ENCODE results near the gene GIGYF1.
"Not testable (repeated sequence)": the region's sequence is repeated elsewhere in the genome, so short reads cannot be mapped to it uniquely, and the experiment has no call there.

The GIGYF1 gene, protein sequence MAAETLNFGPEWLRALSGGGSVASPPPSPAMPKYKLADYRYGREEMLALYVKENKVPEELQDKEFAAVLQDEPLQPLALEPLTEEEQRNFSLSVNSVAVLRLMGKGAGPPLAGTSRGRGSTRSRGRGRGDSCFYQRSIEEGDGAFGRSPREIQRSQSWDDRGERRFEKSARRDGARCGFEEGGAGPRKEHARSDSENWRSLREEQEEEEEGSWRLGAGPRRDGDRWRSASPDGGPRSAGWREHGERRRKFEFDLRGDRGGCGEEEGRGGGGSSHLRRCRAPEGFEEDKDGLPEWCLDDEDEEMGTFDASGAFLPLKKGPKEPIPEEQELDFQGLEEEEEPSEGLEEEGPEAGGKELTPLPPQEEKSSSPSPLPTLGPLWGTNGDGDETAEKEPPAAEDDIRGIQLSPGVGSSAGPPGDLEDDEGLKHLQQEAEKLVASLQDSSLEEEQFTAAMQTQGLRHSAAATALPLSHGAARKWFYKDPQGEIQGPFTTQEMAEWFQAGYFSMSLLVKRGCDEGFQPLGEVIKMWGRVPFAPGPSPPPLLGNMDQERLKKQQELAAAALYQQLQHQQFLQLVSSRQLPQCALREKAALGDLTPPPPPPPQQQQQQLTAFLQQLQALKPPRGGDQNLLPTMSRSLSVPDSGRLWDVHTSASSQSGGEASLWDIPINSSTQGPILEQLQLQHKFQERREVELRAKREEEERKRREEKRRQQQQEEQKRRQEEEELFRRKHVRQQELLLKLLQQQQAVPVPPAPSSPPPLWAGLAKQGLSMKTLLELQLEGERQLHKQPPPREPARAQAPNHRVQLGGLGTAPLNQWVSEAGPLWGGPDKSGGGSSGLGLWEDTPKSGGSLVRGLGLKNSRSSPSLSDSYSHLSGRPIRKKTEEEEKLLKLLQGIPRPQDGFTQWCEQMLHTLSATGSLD (N-terminal part only)

DNA sequence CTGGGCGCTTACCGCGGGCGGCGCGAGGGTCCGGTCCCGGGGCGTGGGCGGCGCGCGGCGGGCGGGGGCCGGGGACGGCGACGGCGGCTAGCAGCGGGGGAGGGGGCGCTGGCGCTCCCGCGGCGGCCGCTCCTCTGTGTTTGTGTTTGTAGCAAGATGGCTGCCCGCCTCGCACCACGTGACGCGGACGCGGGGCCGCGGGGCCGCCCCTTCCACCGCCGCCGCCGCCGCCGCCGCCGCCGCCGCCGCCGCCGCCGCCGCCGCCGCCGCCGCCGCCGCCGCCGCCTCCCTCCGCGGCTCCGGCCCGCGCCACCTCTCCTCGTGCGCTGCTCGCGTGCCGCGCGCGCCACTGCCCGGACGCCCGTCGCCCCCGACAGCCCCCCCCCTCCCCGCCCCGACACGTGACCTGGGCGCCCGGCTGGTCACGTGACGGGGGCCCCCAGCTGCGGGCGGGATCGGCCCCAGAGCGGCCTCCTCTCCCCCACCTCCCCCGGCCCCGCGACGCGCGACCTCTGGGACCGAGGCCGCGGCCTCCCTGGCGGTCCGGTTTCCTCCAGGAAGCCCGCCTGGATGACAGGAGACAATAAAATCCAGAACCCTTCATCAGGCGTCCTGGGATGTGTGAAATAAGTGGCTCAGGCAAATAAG, at the start of gene GIGYF1:
Gene GIGYF1 (minus strand): TSS at position 153 of the 648 bp plus-strand sequence. CDS start 6,012 bp downstream, outside the sequence.
- FAIRE-seq: no peak

DNA sequence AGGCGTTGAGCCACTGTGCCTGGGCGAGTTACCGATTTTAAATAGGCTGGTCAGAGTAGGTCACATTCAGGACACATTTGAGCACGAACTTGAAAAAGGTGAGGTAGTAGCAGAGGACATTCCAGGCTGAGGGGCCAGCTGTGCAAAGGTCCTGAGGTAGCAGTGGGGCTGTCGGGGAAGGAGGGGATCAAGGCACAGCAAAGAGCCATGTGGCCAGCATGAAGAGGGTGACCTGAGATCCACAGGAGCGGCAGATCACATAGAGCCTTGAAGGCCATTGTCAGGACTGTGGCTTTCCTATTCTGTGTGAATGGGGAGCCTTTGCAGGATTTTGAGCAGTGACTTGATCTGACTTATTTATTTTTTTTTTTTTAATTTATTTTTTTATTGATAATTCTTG, 45.9 kb upstream of the GIGYF1 start:
- FAIRE-seq: no peak

DNA sequence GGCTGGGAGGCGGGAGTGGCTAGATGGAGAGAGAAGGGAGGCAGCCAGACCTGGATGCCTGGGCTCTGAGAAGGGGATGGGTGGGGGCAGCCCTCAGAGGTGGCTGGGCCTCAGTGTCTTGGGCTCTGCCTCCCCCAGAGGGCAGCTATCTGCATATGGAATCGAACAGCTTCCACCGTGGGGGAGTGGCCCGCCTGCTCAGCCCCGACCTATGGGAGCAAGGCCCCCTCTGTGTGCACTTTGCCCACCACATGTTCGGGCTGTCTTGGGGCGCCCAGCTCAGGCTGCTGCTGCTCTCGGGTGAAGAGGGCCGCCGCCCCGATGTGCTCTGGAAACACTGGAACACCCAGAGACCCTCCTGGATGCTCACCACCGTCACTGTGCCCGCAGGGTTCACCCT, 42.6 kb upstream of the GIGYF1 start:
- FAIRE-seq: no peak

DNA sequence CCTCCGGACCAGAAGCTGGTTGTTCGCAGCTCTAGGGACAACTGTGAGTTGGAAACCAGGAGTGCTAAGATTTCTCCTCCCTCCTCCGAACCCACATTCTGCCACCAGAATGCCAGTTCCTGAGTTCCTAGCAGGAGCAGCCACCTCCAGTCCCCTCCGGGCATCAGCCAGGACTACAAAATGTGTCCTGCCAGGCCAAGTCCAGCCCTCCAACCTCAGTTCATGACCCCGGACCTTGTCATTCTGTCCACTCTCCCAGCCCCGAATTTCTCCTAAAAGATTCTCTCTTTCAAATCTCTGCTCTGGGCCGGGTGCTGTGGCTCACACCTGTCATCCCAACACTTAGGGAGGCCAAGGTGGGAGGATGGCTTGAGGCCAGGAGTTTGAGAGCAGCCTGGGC, 41.7 kb upstream of the GIGYF1 start:
- no peak for FAIRE-seq

DNA sequence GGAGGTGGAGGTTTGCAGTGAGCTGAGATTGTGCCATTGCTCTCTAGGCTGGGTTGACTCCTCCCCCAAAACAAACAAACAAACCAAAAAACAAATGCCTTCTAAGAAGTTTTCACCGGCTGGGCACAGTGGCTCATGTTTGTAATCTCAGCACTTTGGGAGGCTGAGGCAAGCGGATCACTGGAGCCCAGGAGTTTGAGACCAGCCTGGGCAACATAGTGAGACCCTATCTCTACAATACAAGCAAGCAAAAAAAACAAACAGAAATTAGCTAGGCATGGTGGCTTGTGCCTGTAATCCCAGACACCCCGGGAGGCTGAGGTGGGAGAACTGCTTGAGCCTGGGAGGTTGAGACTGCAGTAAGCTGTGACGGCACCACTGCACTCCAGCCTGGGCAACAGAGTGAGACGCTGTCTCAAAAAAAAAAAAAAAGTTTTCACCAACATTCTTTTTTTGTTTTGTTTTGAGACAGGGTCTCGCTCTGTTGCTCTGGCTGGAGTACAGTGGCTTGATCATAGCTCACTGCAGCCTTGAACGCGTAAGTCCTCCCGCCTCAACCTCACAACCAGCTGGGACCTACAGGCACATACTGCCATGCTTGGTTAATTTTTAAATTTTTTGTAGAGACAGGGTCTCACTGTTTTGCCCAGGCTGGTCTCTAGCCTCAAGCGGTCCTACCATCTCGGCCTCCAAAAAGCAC, 38.0 kb upstream of the GIGYF1 start:
- FAIRE-seq: no peak

DNA sequence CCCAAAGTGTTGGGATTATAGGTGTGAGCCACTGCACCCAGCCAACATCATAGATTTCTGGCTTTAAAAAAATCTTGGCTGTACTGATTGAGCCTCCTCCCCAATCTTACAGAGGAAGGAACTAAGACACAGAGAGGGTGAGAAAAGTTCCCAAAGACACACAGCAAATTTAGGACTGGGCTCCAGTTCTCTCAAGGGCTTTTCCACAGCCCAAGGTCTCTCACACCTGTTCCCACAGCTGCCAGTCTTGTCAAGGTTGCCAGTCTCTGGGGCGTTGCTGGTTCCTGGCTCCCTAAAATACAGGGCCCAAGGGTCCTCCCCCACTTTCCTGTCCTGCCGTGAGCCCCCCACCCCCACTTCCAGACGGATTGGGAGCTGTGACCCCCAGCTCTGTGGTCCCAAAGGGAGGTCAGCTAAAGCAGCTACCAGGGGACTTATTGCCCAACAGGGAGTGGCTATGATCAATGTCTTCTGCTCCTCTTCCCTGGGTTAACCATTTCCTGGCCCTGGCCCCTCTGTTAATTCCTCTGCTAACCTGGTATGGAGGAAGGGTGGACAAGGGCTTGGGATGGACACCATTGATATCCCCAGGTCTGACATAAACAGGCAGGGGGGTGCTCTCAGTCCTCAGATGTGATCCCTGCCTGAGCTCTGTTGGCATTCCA, 36.2 kb upstream of the GIGYF1 start:
- no peak for FAIRE-seq

DNA sequence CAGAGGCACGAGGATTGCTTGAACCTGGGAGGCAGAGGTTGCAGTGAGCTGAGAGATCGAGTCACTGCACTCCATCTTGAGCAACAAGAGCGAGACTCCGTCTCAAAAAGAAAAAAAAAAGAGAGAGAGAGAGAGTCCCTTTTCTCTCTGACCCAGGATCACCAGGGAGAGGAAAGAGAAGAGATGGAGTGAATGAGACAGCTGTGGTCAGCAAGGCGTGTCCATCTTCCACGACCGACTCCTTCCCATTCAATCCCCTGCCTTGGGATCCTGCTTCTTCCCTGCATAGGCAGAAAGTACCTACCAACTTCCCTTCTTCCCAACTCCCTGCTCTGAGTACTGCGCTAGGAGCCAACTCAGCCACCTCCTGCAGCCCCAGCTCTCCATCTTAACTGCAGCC, 34.1 kb upstream of the GIGYF1 start:
- no peak for FAIRE-seq

DNA sequence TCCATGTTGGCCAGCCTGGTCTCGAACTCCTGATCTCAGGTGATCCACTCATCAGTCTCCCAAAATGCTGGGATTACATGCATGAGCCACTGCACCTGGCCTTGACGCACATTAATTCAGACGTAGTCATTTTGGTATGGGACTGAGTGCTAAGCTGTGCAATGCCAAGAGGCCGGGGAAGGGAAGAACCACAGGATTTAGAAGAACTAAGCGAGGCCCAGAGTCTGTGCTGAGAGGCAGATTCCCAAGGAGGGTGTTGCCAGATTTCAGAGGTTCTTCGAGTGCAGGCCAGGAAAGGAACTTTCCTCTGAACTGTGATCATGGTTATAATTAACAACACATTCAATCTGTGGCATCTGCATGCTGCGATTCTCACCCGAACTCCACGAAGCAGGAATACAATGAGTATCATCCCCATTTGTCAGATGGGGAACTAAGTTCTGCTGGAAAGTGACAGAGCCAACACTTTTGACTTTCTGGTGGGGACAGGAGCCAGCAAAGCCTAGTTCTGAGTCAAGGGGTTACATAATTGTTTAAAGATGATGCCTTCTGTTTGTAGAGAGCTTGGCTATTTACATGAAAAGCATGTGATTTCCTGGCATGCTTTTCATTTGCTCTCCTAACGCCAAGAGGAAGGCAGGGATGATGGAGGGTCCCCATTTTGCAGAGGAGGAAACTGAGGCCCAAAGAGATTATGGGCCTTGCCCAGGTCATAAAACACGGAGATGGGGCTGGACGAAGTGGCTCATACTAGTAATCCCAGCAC, 33.1 kb upstream of the GIGYF1 start:
- no peak for FAIRE-seq

DNA sequence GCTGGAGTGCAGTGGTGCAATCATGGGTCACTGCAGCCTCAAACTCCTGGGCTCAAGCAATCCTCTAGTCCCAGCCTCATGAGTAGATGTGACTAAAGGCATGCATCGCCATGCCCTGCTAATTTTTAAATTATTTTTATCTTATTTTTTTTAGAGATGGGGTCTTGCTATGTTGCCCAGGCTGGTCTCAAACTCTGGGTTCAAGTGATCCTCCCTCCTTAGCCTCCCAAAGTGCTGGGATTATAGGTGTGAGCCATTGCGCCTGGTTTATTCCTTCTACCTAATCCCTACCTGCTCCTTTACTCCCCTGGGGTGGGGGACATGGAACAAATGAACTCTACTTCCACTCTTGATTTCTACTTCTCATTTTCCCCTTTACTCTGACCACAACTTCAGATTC, 30.3 kb upstream of the GIGYF1 start:
- FAIRE-seq: not testable (repeated sequence)

DNA sequence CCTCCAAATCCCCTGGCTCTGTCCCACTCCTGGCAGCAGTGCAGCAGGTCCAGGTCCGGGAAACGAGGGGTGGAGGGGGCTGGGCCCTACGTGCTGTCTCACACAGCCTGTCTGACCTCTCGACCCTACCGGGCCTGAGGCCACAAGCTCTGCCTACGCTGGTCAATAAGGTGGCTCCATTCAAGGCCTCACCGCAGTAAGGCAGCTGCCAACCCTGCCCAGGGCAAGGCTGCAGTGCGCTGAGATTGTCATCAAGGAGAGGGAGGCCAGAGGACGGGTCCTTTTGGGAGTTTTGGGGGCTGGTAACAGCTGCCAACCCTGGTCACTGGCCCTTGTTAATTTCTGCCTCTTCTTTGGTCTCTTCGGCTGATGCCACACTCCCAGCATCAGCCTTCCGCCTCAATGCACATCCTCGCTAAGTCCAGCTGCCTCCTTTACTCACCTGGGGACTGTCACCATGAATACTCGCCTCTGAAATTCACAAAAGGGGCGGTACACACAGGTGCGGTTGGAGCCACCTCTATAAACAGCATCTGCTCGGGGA, 29.8 kb upstream of the GIGYF1 start:
- FAIRE-seq: no peak

DNA sequence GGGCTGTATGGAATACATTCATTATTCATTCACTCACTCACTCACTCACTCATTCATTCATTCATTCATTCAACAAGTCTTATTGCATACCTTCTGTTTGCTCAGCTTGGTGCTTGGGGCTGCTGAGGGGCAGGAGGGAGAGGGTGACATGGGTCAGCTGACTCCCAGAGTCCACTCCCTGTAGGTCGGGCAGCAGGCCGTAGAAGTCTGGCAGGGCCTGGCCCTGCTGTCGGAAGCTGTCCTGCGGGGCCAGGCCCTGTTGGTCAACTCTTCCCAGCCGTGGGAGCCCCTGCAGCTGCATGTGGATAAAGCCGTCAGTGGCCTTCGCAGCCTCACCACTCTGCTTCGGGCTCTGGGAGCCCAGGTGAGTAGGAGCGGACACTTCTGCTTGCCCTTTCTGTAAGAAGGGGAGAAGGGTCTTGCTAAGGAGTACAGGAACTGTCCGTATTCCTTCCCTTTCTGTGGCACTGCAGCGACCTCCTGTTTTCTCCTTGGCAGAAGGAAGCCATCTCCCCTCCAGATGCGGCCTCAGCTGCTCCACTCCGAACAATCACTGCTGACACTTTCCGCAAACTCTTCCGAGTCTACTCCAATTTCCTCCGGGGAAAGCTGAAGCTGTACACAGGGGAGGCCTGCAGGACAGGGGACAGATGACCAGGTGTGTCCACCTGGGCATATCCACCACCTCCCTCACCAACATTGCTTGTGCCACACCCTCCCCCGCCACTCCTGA, 28.6 kb upstream of the GIGYF1 start:
- no peak for FAIRE-seq

DNA sequence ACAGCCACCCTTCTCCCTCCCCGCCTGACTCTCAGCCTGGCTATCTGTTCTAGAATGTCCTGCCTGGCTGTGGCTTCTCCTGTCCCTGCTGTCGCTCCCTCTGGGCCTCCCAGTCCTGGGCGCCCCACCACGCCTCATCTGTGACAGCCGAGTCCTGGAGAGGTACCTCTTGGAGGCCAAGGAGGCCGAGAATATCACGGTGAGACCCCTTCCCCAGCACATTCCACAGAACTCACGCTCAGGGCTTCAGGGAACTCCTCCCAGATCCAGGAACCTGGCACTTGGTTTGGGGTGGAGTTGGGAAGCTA, 27.4 kb upstream of the GIGYF1 start:
- FAIRE-seq: no peak

DNA sequence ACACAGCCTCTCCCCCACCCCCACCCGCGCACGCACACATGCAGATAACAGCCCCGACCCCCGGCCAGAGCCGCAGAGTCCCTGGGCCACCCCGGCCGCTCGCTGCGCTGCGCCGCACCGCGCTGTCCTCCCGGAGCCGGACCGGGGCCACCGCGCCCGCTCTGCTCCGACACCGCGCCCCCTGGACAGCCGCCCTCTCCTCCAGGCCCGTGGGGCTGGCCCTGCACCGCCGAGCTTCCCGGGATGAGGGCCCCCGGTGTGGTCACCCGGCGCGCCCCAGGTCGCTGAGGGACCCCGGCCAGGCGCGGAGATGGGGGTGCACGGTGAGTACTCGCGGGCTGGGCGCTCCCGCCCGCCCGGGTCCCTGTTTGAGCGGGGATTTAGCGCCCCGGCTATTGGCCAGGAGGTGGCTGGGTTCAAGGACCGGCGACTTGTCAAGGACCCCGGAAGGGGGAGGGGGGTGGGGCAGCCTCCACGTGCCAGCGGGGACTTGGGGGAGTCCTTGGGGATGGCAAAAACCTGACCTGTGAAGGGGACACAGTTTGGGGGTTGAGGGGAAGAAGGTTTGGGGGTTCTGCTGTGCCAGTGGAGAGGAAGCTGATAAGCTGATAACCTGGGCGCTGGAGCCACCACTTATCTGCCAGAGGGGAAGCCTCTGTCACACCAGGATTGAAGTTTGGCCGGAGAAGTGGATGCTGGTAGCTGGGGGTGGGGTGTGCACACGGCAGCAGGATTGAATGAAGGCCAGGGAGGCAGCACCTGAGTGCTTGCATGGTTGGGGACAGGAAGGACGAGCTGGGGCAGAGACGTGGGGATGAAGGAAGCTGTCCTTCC, 26.8 kb upstream of the GIGYF1 start:
- FAIRE-seq: no peak

DNA sequence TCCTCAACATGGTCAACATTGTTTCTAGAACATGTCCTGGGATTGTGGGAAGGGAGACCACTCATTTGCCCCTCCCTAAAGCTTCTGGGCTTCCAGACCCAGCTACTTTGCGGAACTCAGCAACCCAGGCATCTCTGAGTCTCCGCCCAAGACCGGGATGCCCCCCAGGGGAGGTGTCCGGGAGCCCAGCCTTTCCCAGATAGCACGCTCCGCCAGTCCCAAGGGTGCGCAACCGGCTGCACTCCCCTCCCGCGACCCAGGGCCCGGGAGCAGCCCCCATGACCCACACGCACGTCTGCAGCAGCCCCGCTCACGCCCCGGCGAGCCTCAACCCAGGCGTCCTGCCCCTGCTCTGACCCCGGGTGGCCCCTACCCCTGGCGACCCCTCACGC, 26.2 kb upstream of the GIGYF1 start, which contains the start of gene EPO:
Gene EPO (plus strand): TSS at position 190 of the 392 bp plus-strand sequence. CDS start 513 bp downstream, outside the sequence.
- no peak for FAIRE-seq

DNA sequence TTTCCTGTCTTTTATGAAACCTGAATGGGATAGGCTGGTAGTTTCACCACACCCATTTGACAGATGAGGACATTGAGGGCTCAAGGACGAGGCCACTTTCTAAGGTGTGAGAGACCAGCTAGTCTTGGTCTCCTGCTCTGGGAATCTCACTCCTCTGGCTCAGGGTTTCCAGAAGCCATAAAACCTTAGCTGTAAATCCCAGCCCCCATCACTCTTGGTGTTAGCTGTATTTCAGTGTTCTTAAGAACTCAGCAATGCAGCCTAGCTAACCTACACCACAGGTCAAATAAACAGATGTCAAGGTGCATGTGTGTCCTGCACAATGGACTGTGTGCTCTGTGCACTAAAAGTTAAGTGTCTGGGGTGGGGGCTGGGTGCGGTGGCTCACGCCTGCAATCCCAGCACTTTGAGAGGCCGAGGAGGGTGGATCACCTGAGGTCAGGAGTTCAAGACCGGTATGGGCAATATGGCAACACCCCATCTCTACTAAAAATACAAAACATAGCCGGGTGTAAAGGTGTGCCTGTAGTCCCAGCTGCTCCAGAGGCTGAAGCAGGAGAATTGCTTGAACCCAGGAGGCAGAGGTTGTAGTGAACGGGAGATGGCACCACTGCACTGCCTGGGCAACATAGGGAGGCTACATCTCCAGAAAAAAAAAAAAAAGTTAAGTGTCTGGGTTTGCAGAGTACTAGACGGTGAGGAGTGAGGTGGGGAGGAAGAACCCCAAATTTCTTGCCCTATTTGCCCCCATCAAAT, 25.7 kb upstream of the GIGYF1 start:
- no peak for FAIRE-seq

DNA sequence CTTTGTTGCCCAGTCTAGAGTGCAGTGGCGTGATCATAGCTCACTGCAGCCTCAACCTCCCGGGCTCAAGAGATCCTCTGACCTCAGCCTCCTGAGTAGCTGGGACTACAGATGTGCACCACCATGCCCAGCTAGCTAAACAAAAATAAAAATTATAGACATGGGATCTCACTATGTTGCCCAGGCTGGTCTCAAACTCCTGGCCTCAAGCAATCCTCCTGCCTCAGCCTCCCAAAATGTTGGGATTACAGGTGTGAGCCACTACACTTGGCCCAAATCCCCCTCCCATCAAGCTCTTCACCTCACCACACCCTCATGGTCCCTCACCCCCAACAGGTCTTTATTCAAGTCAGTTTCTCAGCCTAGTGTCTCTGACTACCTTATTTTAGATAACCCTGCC, 23.0 kb upstream of the GIGYF1 start:
- FAIRE-seq: not testable (repeated sequence)

DNA sequence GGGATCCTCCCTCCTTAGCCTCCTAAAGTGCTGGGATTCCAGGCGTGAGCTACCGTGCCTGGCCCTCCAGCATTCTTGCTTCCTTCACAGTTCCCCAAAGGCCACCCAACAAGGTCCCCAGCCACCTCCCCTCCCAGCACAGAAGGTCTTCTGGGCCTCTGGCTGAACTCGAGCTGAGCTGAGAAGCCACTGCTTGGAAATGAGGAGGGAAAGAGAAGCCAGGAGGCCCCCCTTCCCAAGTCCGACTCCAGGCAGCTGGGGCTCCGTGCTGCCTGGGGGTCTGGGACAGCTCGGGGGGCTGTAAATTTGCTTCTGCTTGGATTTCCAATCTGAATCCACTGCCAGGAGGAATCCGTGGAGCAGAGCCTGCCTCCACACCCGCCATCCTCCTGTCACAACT, 20.7 kb upstream of the GIGYF1 start:
- FAIRE-seq: no peak

DNA sequence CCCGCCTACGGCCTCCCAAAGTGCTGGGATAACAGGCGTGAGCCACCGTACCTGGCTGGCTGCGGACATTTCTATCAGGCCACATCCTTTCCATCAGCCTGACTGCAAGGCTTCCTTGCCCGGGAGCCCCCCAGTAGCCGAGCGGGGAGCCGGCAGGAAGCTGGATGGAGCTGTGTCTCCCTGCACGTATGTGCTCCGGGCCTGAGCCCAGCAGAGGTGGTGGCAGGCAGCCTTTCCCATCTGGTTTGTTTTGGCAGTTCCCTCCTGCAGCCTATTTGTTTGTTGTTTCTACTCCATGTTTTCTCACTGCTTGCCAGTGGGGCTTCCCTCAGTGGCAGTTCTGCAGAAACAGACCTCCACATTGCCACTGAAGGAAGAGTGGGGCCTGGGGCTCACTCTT, 17.3 kb upstream of the GIGYF1 start:
- FAIRE-seq: no peak

DNA sequence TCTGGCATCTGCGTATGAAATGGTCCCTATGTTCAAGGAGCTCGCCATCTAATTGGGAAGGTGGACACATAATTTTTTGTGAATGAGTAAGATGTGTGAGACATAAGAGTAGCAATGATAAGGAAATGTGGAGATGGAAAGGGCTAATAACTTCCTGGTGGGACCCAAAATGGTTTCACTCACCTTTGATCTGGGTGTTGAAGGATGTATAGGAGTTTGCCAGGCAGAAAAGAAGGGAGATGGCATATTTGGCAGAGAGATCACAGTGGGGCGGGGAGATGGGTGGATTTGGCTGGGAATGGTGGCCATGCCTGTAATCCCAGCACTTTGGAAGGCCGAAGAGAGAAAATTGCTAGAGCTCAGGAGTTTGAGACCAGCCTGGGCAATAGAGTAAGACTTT, 16.4 kb upstream of the GIGYF1 start:
- FAIRE-seq: no peak
